K562 (cell line): ENCODE results near the gene RREB1. TPM values are rescaled to one million over a fixed set of nuclear protein-coding genes. Genes with fewer than 3 reads are reported as not detected.

ENCODE experiments used
- CBX2 ChIP-seq: fragments of 200-600 bp; sonication (generic); IDR thresholded peaks from one replicate; pipeline ENCODE4 v1.6.1; 2012; ENCODE audit warnings: mild to moderate bottlenecking, low read length, inconsistent platforms; ENCODE audit not compliant: insufficient read depth, poor library complexity, severe bottlenecking
- HOXB6 ChIP-seq: fragments of 250-450 bp; sonication (Bioruptor Pico); IDR thresholded peaks from 2 replicates; pipeline ENCODE4 v1.5.1; 2022; ENCODE audit warnings: mild to moderate bottlenecking, borderline replicate concordance
- L3MBTL2 ChIP-seq: fragments of 450-650 bp; IDR thresholded peaks from 2 replicates; pipeline ENCODE4 v1.6.1; 2016; ENCODE audit warnings: mild to moderate bottlenecking, moderate library complexity
- MGA ChIP-seq: fragments of 450-650 bp; IDR thresholded peaks from 2 replicates; pipeline ENCODE4 v1.6.1; 2016; ENCODE audit warnings: mild to moderate bottlenecking, moderate library complexity
- OTX1 ChIP-seq: fragments of 450-650 bp; formaldehyde crosslinking; IDR thresholded peaks from 2 replicates; pipeline ENCODE4 v1.4.0; 2022; ENCODE audit warnings: mild to moderate bottlenecking
- POU5F1 ChIP-seq: fragments of 150-350 bp; IDR thresholded peaks from 2 replicates; pipeline ENCODE4 v1.6.1; 2014; ENCODE audit warnings: borderline replicate concordance, low read length, low read depth, mild to moderate bottlenecking; ENCODE audit not compliant: partially characterized antibody
- RAD51 ChIP-seq: fragments of 450-650 bp; IDR thresholded peaks from 2 replicates; pipeline ENCODE4 v1.7.1; 2016; ENCODE audit warnings: low read depth, mild to moderate bottlenecking, borderline replicate concordance
- RBFOX2 ChIP-seq: fragments of 200-400 bp; formaldehyde crosslinking; IDR thresholded peaks from 2 replicates; pipeline ENCODE4 v1.6.1; 2017; ENCODE audit warnings: low read depth, mild to moderate bottlenecking, low read length, moderate library complexity
- SAFB2 ChIP-seq: fragments of 200-400 bp; formaldehyde crosslinking; IDR thresholded peaks from 2 replicates; pipeline ENCODE4 v1.6.1; 2018; ENCODE audit warnings: borderline replicate concordance, low read length, low read depth, moderate library complexity; ENCODE audit not compliant: severe bottlenecking
- SOX6 ChIP-seq: fragments of 450-650 bp; IDR thresholded peaks from 2 replicates; pipeline ENCODE4 v1.6.1; 2014; ENCODE audit warnings: mild to moderate bottlenecking
- SRSF3 ChIP-seq: fragments of 200-400 bp; formaldehyde crosslinking; IDR thresholded peaks from 2 replicates; pipeline ENCODE4 v1.6.1; 2016; ENCODE audit warnings: mild to moderate bottlenecking, low read length, moderate library complexity; ENCODE audit not compliant: insufficient read depth
- ZC3H8 ChIP-seq: fragments of 450-650 bp; IDR thresholded peaks from 2 replicates; pipeline ENCODE4 v1.6.1; 2017
- ZHX1 ChIP-seq: fragments of 150-350 bp; conservative IDR thresholded peaks from 2 replicates; pipeline ENCODE4 v1.6.1; 2014; ENCODE audit warnings: low read length
- ZNF274 ChIP-seq: IDR thresholded peaks from 2 replicates; pipeline ENCODE4 v1.6.1; 2011; ENCODE audit warnings: low read depth, mild to moderate bottlenecking, low read length, moderate library complexity, borderline replicate concordance
- polyA plus RNA-seq, 8 experiments: library from polyadenylated mRNA; depleted of rRNA in 4 of 8; stranded (reverse) in 5 of 8; unstranded in 3 of 8; fragments of >200 nt; fragmentation: Nextera tagmentation in 2 of 8; fragmentation: Illumina TruSeq in 1 of 8; extraction: Ambion mirVana in 2 of 8; extraction: Trizol in 1 of 8; gene quantifications; 2 replicates each; pipeline versions ENCODE4 v1.2.1 to v1.2.3, GENCODE V29; 2011 to 2014; ENCODE audit warnings: inconsistent platforms in 1 of 8, missing spikeins in 1 of 8
- total RNA-seq, 7 experiments: library from RNA; depleted of rRNA in 6 of 7; stranded (reverse); fragments of >200 nt in 6 of 7; fragmentation: Illumina TruSeq in 2 of 7; extraction: Trizol in 2 of 7; gene quantifications; 2 replicates each; pipeline versions ENCODE4 v1.2.1 to v1.2.3, GENCODE V29; 2011 to 2021; ENCODE audit warnings: low replicate concordance in 1 of 7

Gene RREB1
- total and polyA plus RNA-seq, 9 of the 15 experiments (the other 6 are each of a cell fraction or from before 2014, with no cell fraction given), result 3.3 to 64.2 (median 19.3) TPM

- TF ChIP-seq OTX1 (CRISPR knock-in tag) (no peak), ZC3H8 (no peak), RAD51 (no peak), SRSF3 (no peak), RBFOX2 (peak; percentile 93), MGA (peak; percentile 96), POU5F1 (no peak), HOXB6 (no peak), ZHX1 (no peak), CBX2 (no peak), L3MBTL2 (peak; percentile 97), SAFB2 (no peak), SOX6 (peak; percentile 45), ZNF274 (no peak)
Measured at GRCh38 chr6:7140631-7141378, 33.0 kb downstream of the RREB1 start (continued).
